HEK293T (cell line): ENCODE data around the gene PON1.

Experiments used
- CTCF ChIA-PET: fragments of 350-600 bp; formaldehyde crosslinking; extraction: SDS; loops from one replicate; lab custom pipeline; 2021; ENCODE audit warnings: antibody characterized with exemption, inconsistent platforms; lab: Yijun Ruan, JAX
- POLR2A ChIA-PET: fragments of 350-600 bp; formaldehyde crosslinking; extraction: SDS; loops from one replicate; lab custom pipeline; 2020; ENCODE audit warnings: antibody characterized with exemption, inconsistent platforms; lab: Yijun Ruan, JAX
- DNase-seq: peaks from one replicate; pipeline ENCODE4 v3.0.0; 2012; ENCODE audit warnings: mixed read lengths; ENCODE audit errors: extremely low spot score
- ARNT ChIP-seq: fragments of 450-650 bp; IDR thresholded peaks from 2 replicates; pipeline ENCODE4 v1.6.1; 2017; ENCODE audit warnings: mild to moderate bottlenecking
- BHLHE40 ChIP-seq: fragments of 450-650 bp; IDR thresholded peaks from 2 replicates; pipeline ENCODE4 v1.6.1; 2016; ENCODE audit warnings: mild to moderate bottlenecking, moderate library complexity, borderline replicate concordance
- CTBP1 ChIP-seq: fragments of 450-650 bp; IDR thresholded peaks from 2 replicates; pipeline ENCODE4 v1.6.1; 2016; ENCODE audit warnings: borderline replicate concordance
- ELF4 ChIP-seq: fragments of 450-650 bp; IDR thresholded peaks from 2 replicates; pipeline ENCODE4 v1.6.1; 2017; ENCODE audit warnings: antibody characterized with exemption
- FOXA1 ChIP-seq: fragments of 450-650 bp; IDR thresholded peaks from 2 replicates; pipeline ENCODE4 v1.6.1; 2016; ENCODE audit warnings: mild to moderate bottlenecking
- FOXK2 ChIP-seq: fragments of 450-650 bp; IDR thresholded peaks from 2 replicates; pipeline ENCODE4 v1.6.1; 2016; ENCODE audit warnings: mild to moderate bottlenecking
- FOXM1 ChIP-seq: fragments of 450-650 bp; IDR thresholded peaks from 2 replicates; pipeline ENCODE4 v1.6.1; 2017; ENCODE audit warnings: mild to moderate bottlenecking, borderline replicate concordance
- HDGF ChIP-seq: fragments of 450-650 bp; IDR thresholded peaks from 2 replicates; pipeline ENCODE4 v1.6.1; 2017; ENCODE audit warnings: antibody characterized with exemption, borderline replicate concordance
- L3MBTL2 ChIP-seq: fragments of 450-650 bp; conservative IDR thresholded peaks from 2 replicates; pipeline ENCODE4 v1.6.1; 2016; ENCODE audit warnings: mild to moderate bottlenecking
- LEF1 ChIP-seq: fragments of 450-650 bp; IDR thresholded peaks from 2 replicates; pipeline ENCODE4 v1.6.1; 2017; ENCODE audit warnings: mild to moderate bottlenecking, borderline replicate concordance
- NFRKB ChIP-seq: fragments of 450-650 bp; IDR thresholded peaks from 2 replicates; pipeline ENCODE4 v1.6.1; 2016; ENCODE audit warnings: mild to moderate bottlenecking, moderate library complexity
- SP1 ChIP-seq: fragments of 450-650 bp; IDR thresholded peaks from 2 replicates; pipeline ENCODE4 v1.6.1; 2017
- SUZ12 ChIP-seq: fragments of 450-650 bp; IDR thresholded peaks from 2 replicates; pipeline ENCODE4 v1.6.1; 2016; ENCODE audit warnings: mild to moderate bottlenecking
- TARDBP ChIP-seq: fragments of 450-650 bp; IDR thresholded peaks from 2 replicates; pipeline ENCODE4 v1.6.1; 2016
- ZNF384 ChIP-seq: fragments of 450-650 bp; IDR thresholded peaks from 2 replicates; pipeline ENCODE4 v1.6.1; 2016
- TF ChIP-seq, protein P1 (sequence below): fragments of 450-650 bp; IDR thresholded peaks from 2 replicates; pipeline ENCODE4 v1.6.1; 2016

The PON1 gene

DNA sequence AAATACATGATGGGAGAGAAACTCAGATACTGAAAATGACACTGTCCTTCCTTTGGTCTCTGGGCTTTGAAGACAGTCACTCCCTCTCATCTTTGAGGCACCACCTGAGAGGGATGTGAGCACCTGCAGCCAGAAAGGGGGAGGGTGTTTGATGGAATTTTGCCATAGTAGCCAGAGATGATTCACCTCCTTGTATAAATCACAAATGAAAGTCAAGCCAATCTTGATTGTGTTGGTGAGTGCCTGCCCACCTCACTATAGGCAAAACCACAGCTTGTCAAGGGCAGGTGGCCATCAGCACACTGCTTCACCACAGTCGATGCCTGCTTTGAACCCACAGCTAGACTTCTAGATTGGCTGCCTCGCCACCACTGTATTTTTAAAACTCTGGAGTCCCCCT lies 48.2 kb downstream of the PON1 start:
- ChIA-PET POLR2A (no interaction called here), CTCF (no interaction called here)
- no peak for TF ChIP-seq TARDBP
- TF ChIP-seq NFRKB = no peak
- no peak for TF ChIP-seq FOXK2
- no peak for TF ChIP-seq FOXA1
- TF ChIP-seq LEF1 = no peak
- TF ChIP-seq, protein P1, sequence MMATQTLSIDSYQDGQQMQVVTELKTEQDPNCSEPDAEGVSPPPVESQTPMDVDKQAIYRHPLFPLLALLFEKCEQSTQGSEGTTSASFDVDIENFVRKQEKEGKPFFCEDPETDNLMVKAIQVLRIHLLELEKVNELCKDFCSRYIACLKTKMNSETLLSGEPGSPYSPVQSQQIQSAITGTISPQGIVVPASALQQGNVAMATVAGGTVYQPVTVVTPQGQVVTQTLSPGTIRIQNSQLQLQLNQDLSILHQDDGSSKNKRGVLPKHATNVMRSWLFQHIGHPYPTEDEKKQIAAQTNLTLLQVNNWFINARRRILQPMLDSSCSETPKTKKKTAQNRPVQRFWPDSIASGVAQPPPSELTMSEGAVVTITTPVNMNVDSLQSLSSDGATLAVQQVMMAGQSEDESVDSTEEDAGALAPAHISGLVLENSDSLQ = no peak
- TF ChIP-seq SUZ12 = no peak
- no peak for TF ChIP-seq SP1
- no peak for TF ChIP-seq FOXM1
- TF ChIP-seq BHLHE40 = no peak
- no peak for TF ChIP-seq ELF4
- no peak for TF ChIP-seq L3MBTL2
- no peak for TF ChIP-seq ZNF384
- no peak for TF ChIP-seq ARNT
- TF ChIP-seq HDGF = no peak
- TF ChIP-seq CTBP1 = no peak
- no peak for DNase-seq

DNA sequence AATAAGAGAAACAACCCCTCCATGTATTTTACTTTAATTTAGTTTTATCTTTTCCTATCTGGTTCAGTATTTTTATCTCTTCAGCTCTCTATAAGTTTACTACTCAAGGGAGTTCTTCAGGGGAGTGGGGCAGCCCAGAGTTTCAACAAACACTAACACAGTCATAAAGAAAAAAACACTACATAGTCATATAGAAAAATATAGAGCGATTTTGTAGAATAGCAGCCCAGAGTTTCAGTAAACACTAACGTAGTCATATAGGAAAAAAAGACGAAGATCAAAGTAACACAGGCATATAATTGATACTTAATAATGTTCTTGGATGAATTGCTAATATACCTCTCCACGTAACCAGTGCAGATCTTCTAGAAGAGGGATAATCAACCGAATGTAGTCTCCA lies 54.7 kb downstream of the PON1 start:
- ChIA-PET POLR2A (no interaction called here), CTCF (no interaction called here)
- no peak for DNase-seq
- TF ChIP-seq FOXA1 = no peak
- no peak for TF ChIP-seq CTBP1
- no peak for TF ChIP-seq SP1
- TF ChIP-seq ZNF384 = no peak
- no peak for TF ChIP-seq L3MBTL2
- no peak for TF ChIP-seq FOXK2
- TF ChIP-seq, protein P1 = no peak
- no peak for TF ChIP-seq SUZ12

DNA sequence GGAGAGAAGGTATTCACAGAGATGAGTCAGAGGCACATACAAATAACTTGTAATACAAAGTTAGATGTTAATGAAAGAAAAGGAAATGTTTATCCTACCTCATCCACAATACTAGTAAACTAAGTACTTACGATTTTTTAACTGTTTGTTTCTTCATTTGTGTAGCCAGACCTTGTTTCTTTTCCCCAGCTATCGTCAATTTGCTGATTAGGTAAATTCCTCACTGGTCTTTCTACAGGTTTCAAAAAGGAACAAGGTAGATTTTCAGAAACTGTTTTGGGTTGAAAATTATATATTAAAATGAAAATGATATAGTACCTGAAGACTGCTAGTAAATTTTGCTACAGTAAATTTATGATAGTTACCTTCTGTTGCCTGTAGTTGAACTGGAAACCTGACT lies 56.6 kb downstream of the PON1 start:
- ChIA-PET CTCF (no interaction called here), POLR2A (no interaction called here)
- no peak for TF ChIP-seq CTBP1
- TF ChIP-seq SP1 = no peak
- no peak for TF ChIP-seq FOXK2
- TF ChIP-seq BHLHE40 = no peak
- TF ChIP-seq LEF1 = no peak
- TF ChIP-seq ELF4 = no peak
- no peak for TF ChIP-seq NFRKB
- TF ChIP-seq FOXA1 = no peak
- no peak for TF ChIP-seq ZNF384
- no peak for TF ChIP-seq HDGF
- no peak for TF ChIP-seq ARNT
- no peak for TF ChIP-seq SUZ12
- no peak for DNase-seq

DNA sequence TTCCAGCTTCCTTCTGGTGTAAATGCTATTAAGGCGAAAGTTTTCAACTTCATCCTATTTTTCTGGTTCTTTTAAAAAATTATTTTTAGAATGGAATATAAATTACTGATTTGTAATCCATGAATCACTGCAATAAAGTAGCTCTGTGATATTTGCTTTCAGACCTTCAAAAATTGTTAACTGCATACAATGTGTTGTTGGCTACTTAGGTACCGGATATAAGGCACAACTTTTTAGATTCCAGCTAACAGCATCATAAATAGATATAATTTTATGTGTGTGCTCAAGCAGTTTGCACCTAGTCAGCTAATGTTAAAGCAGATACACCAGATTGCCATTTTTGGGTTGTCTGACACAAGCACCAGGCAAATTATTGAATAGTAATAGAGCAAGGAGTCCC lies 58.7 kb downstream of the PON1 start:
- DNase-seq = no peak
- TF ChIP-seq ARNT (no peak), FOXK2 (no peak), CTBP1 (no peak), L3MBTL2 (no peak), SP1 (no peak), ELF4 (no peak), LEF1 (no peak), BHLHE40 (no peak), FOXA1 (no peak), NFRKB (no peak), TARDBP (no peak), FOXM1 (no peak), HDGF (no peak), SUZ12 (no peak)
- TF ChIP-seq, protein P1 = no peak
- CTCF ChIA-PET = no interaction called here
- POLR2A ChIA-PET = no interaction called here

DNA sequence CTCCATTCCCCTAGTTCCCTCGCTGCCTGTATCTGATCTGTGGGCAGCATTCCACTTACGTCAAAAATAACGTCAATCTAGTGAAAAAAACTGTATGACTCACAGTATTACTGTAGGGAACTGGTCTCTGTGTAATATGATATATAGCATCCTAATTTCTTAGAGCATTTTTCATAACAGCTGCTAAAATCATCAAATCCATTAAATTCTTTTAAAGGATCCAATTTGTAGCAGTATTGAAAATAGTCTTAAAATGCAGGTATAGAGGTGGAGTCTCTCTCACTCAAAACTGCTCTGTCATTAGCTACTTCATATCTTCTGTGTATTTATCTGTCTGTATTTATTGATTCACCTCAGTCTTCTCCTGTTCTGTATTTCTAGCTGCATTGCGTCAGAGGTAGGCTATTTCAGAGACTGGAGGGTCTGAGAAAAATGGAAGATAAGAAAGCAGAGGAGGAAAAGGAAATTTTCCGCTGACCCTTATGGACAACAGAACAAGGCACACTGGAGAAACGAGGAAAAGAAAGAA lies 59.9 kb downstream of the PON1 start:
- TF ChIP-seq ELF4 (no peak), NFRKB (no peak), LEF1 (no peak), ZNF384 (no peak), SP1 (no peak)
- ChIA-PET POLR2A (no interaction called here), CTCF (no interaction called here)
- no peak for DNase-seq

DNA sequence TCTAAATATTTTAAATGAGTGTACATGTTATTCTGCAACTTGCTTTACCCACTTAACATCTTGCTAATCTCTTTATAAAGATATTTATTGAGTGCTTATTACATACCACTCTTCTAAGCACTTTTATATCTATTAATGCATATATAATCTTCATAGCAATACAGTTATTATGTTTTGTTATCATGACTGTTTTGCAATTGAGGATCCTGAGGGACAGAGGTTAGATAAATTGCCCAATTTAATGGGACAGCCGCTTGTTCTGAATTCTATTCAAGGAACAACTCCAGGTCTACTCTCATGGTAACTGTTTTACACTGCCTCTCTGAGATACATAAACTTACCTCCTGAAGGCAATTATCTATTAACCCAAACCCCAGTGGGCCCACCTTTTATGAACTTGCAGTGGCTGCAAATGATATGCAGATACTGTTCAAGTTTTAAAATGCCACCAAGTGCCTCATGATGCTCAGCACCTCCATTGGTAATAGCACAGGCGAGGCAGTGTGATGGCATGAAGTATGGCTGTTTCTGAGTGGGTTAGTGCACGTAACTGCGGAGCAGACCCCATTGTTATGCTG lies 60.5 kb downstream of the PON1 start:
- DNase-seq = no peak
- CTCF ChIA-PET = no interaction called here
- TF ChIP-seq ARNT (no peak), CTBP1 (no peak), ZNF384 (no peak), FOXK2 (no peak), FOXA1 (no peak), FOXM1 (no peak), NFRKB (no peak), SUZ12 (no peak), ELF4 (no peak), L3MBTL2 (no peak), BHLHE40 (no peak)
- POLR2A ChIA-PET = no interaction called here
